BJ (cell line): Measurements from ENCODE around the gene FOXI1. TPM values are rescaled to one million over a fixed set of nuclear protein-coding genes. Genes with fewer than 3 reads are reported as not detected.

Experiments
- CTCF ChIA-PET: fragments of 350-600 bp; formaldehyde crosslinking; extraction: SDS; loops from one replicate; lab custom pipeline; 2021; ENCODE audit warnings: antibody characterized with exemption, inconsistent platforms; lab: Yijun Ruan, JAX
- POLR2A ChIA-PET: fragments of 300-600 bp; sonication (Branson Sonifier 250); formaldehyde crosslinking; extraction: SDS; loops from one replicate; lab custom pipeline; 2021; ENCODE audit warnings: antibody characterized with exemption; lab: Charles Lee
- DNase-seq: peaks from one replicate; pipeline ENCODE4 v3.0.0-alpha.2; 2011; ENCODE audit warnings: low read depth
- H3K27me3 ChIP-seq: 2 replicates; pipeline ENCODE4 v1.6.0; 2011; ENCODE audit warnings: low read length; ENCODE audit not compliant: control insufficient read depth, insufficient read depth
- H3K36me3 ChIP-seq: 2 replicates; pipeline ENCODE4 v1.5.1; 2011; ENCODE audit warnings: low read length; ENCODE audit not compliant: control insufficient read depth, insufficient read depth
- H3K4me3 ChIP-seq: 2 replicates; pipeline ENCODE4 v1.5.1; 2011; ENCODE audit warnings: low read depth, mild to moderate bottlenecking, control low read depth, low read length
- polyA plus RNA-seq: library from polyadenylated mRNA; depleted of rRNA; stranded (reverse); fragments of >200 nt; gene quantifications from 2 replicates; pipeline ENCODE4 v1.2.3, GENCODE V29; 2011
- TF ChIP-seq, protein P1 (sequence below): IDR thresholded peaks from 2 replicates; pipeline ENCODE4 v1.5.1; 2011; ENCODE audit warnings: low read depth, mild to moderate bottlenecking, control low read depth, inconsistent platforms, low read length, moderate library complexity; ENCODE audit not compliant: insufficient read depth

FOXI1 gene
- polyA plus RNA-seq, 1 experiment, result not detected

- no peak for DNase-seq
- H3K36me3 ChIP-seq, result no peaks in the 10 kb centered on the region
- ChIA-PET CTCF (no interaction called here), POLR2A (no interaction called here)
- no peaks in the 10 kb centered on the region for H3K27me3 ChIP-seq
- H3K4me3 ChIP-seq, result no peak overlapping the region
- TF ChIP-seq, protein P1, sequence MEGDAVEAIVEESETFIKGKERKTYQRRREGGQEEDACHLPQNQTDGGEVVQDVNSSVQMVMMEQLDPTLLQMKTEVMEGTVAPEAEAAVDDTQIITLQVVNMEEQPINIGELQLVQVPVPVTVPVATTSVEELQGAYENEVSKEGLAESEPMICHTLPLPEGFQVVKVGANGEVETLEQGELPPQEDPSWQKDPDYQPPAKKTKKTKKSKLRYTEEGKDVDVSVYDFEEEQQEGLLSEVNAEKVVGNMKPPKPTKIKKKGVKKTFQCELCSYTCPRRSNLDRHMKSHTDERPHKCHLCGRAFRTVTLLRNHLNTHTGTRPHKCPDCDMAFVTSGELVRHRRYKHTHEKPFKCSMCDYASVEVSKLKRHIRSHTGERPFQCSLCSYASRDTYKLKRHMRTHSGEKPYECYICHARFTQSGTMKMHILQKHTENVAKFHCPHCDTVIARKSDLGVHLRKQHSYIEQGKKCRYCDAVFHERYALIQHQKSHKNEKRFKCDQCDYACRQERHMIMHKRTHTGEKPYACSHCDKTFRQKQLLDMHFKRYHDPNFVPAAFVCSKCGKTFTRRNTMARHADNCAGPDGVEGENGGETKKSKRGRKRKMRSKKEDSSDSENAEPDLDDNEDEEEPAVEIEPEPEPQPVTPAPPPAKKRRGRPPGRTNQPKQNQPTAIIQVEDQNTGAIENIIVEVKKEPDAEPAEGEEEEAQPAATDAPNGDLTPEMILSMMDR, result no peak
Measured at GRCh38 chr5:170143710-170144109, 38.0 kb downstream of the FOXI1 start.

- CTCF ChIA-PET, result no interaction called here
- TF ChIP-seq, protein P1, result no peak
- no peak overlapping the region for H3K4me3 ChIP-seq
- H3K36me3 ChIP-seq, result no peaks in the 10 kb centered on the region
- POLR2A ChIA-PET, result no interaction called here
- no peak for DNase-seq
- no peaks in the 10 kb centered on the region for H3K27me3 ChIP-seq
Measured at GRCh38 chr5:170144286-170145023, 38.8 kb downstream of the FOXI1 start.

DNA sequence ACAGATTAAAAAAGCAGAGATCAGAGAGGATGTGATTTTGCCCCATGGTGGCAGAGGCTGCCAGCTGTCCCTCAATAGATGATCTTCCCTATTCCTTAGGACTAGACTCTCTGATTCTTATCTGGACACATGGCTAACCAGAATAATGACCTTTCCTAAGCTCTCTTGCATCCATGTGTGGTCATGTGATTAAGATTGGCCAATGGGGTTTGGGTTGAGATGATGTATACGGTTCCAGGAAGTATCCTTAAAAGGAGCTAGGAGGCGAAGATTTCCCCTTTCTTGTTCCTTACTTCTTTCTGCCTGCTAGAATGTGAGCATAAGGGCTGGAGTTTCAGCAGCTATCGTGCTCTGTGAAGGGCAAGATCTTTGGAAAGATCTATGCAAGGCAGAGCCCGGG lies 39.8 kb downstream of the FOXI1 start:
- Histone ChIP-seq H3K27me3 (no peaks in the 10 kb centered on the region), H3K4me3 (no peak overlapping the region), H3K36me3 (no peaks in the 10 kb centered on the region)
- TF ChIP-seq, protein P1, result no peak
- CTCF ChIA-PET, result interaction anchor here (0.9 kb wide), 1 partner anchor 10 kb away, joined by 3 read pairs; no protein-coding TSS in a partner anchor
- POLR2A ChIA-PET, result no interaction called here
- no peak for DNase-seq

DNA sequence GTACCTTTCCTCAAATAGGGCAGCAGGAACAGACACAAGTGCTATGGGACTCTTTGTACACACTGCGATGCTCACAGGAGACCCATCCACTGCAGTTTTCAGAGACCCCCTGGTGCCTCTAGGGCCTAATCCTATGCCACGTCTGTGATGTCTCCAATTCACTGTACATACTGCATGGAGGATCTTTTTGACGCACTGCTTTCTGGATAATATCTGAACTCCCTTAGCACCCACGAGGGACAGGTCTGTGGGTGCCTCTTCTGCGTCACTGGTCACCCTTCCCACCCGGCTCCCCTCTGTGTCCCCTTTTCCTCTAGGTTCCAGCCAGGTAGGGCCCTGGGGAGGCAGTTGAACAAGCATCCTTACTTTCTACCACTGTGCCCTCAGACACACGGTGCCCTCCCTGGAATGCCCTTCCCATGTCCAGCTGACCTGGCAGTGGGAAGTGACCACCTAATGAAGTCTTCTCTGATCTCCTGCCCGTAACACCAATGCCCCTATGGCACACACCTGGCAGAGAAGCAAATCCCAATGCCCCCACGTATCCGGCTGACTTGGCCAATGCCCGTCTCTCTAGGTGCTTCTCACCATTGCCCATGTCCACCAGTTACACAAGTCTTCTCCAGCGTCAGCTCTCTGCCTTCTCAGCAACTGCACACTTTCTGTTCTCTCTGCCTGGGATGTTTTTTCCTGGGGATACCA lies 41.5 kb downstream of the FOXI1 start:
- no peak for DNase-seq
- ChIA-PET POLR2A (no interaction called here), CTCF (no interaction called here)
- no peaks in the 10 kb centered on the region for H3K36me3 ChIP-seq
- H3K4me3 ChIP-seq, result no peak overlapping the region
- H3K27me3 ChIP-seq, result no peaks in the 10 kb centered on the region
- TF ChIP-seq, protein P1, result no peak

DNA sequence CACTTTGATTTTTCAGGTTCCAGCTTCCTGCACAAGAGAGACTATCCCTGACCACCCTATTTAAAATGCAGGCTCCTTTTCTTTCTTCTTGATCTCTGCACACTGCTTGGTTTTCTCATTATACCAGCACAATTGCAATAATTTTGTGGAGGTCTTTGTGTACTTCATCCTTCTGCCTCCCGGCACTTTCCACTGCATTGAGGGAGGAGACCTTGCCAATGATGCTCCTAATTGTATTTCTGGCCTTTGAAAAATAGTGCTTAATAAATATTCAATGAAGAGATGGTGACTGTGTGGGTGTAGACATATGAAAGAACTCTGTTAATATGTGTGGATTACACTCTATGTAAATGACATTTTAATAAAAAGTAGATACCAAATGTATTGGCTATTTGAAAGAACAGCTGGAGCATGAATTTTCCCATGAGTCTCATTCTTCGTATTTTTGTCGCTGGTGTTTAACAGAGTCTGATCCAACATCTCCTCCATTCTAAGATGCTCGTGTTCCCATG lies 42.1 kb downstream of the FOXI1 start:
- ChIA-PET POLR2A (no interaction called here), CTCF (no interaction called here)
- no peaks in the 10 kb centered on the region for H3K36me3 ChIP-seq
- no peaks in the 10 kb centered on the region for H3K27me3 ChIP-seq
- no peak for DNase-seq
- H3K4me3 ChIP-seq, result no peak overlapping the region
- TF ChIP-seq, protein P1, result no peak
